OCI-LY7 (cell line): ENCODE data around the gene FIGLA. TPM values are rescaled to one million over a fixed set of nuclear protein-coding genes. Genes with fewer than 3 reads are reported as not detected.
"Not testable (repeated sequence)": the region's sequence is repeated elsewhere in the genome, so short reads cannot be mapped to it uniquely, and the experiment has no call there.

Experiments
- BruUV-seq: library from RNA; stranded (reverse); fragments of 400-500 nt; replicated peaks from 2 replicates; lab custom pipeline; 2021; lab: Mats Ljungman, UMichigan
- CTCF ChIA-PET: fragments of 300-600 bp; sonication (Branson Sonifier 250); formaldehyde crosslinking; loops from one replicate; lab custom pipeline; 2022; ENCODE audit warnings: antibody characterized with exemption; ENCODE audit not compliant: unreplicated experiment; lab: Charles Lee
- POLR2A ChIA-PET: fragments of 300-600 bp; sonication (Branson Sonifier 250); formaldehyde crosslinking; loops from one replicate; lab custom pipeline; 2022; ENCODE audit warnings: antibody characterized with exemption; lab: Charles Lee
- DNase-seq: peaks from one replicate; pipeline ENCODE4 v3.0.0-alpha.2; 2015; ENCODE audit warnings: low spot score
- H2AFZ ChIP-seq: fragments of 200-600 bp; sonication (generic), shearing (Covaris generic); 2 replicates; pipeline ENCODE4 v1.6.1; 2014; ENCODE audit warnings: mild to moderate bottlenecking, antibody characterized with exemption, low read length, moderate library complexity
- H3K27ac ChIP-seq: fragments of 200-600 bp; sonication (generic); 2 replicates; pipeline ENCODE4 v1.5.1; 2014; ENCODE audit warnings: mixed run types, low read depth, mild to moderate bottlenecking, moderate library complexity, low read length, inconsistent platforms; ENCODE audit not compliant: poor library complexity, severe bottlenecking
- H3K36me3 ChIP-seq: fragments of 200-600 bp; sonication (generic); 2 replicates; pipeline ENCODE4 v1.6.1; 2014; ENCODE audit warnings: mild to moderate bottlenecking, antibody characterized with exemption, low read length, moderate library complexity, mixed read lengths; ENCODE audit not compliant: insufficient read depth
- H3K4me1 ChIP-seq: fragments of 200-600 bp; sonication (generic); 2 replicates; pipeline ENCODE4 v1.5.1; 2014; ENCODE audit warnings: mild to moderate bottlenecking, low read length; ENCODE audit not compliant: insufficient read depth, poor library complexity, severe bottlenecking
- H3K4me2 ChIP-seq: fragments of 200-600 bp; sonication (generic); 2 replicates; pipeline ENCODE4 v1.6.1; 2014; ENCODE audit warnings: mild to moderate bottlenecking, low read length
- H3K4me3 ChIP-seq: fragments of 200-600 bp; sonication (generic); 2 replicates; pipeline ENCODE4 v1.5.1; 2014; ENCODE audit warnings: mild to moderate bottlenecking, low read depth, low read length; ENCODE audit not compliant: poor library complexity, severe bottlenecking
- H3K79me2 ChIP-seq: fragments of 200-600 bp; sonication (generic); 2 replicates; pipeline ENCODE4 v1.6.1; 2016; ENCODE audit warnings: low read depth, mild to moderate bottlenecking, low read length, moderate library complexity, mixed read lengths; ENCODE audit not compliant: insufficient read depth
- H3K9me2 ChIP-seq: fragments of 200-600 bp; sonication (generic); 2 replicates; pipeline ENCODE4 v1.6.1; 2016; ENCODE audit warnings: mild to moderate bottlenecking, low read length, mixed read lengths; ENCODE audit not compliant: insufficient read depth
- H3K9me3 ChIP-seq: fragments of 200-600 bp; sonication (generic); 2 replicates; pipeline ENCODE4 v1.6.1; 2014; ENCODE audit warnings: mild to moderate bottlenecking, mixed run types, low read length, mixed read lengths
- H4K20me1 ChIP-seq: fragments of 200-600 bp; sonication (generic); 2 replicates; pipeline ENCODE4 v1.6.1; 2014; ENCODE audit warnings: mild to moderate bottlenecking, antibody characterized with exemption, low read length, moderate library complexity, mixed read lengths; ENCODE audit not compliant: insufficient read depth
- CTCF ChIP-seq: fragments of 200-600 bp; sonication (generic); conservative IDR thresholded peaks from 2 replicates; pipeline ENCODE4 v1.5.1; 2014; ENCODE audit warnings: mild to moderate bottlenecking, antibody characterized with exemption, low read length, moderate library complexity, mixed read lengths
- EZH2phosphoT487 ChIP-seq: fragments of 200-600 bp; sonication (generic); IDR thresholded peaks from 2 replicates; pipeline ENCODE4 v1.6.1; 2018; ENCODE audit warnings: low read depth, borderline replicate concordance, mild to moderate bottlenecking, mixed run types, antibody characterized with exemption, low read length, moderate library complexity, mixed read lengths
- intact Hi-C: fragments of 100-400 bp; cut with micrococcal nuclease; formaldehyde crosslinking; loops from one replicate; pipeline ENCODE4 v1.10.0; 2022; ENCODE audit not compliant: unreplicated experiment
- total RNA-seq, 2 experiments: library from RNA; depleted of rRNA in 1 of 2; stranded (reverse); fragments of >200 nt in 1 of 2; shearing (Covaris generic) in 1 of 2; gene quantifications; 2 replicates each; pipeline ENCODE4 v1.2.3, GENCODE V29; 2014 to 2022

Gene FIGLA
- total RNA-seq, 2 experiments from 2014 or later = not detected

GRCh38 chr2:70743677-70744076 is 46.8 kb downstream of the FIGLA start:
- no TSS peak for BruUV-seq
- no peak overlapping the region for H2AFZ ChIP-seq
- ChIA-PET POLR2A (no interaction called here), CTCF (no interaction called here)
- DNase-seq = no peak
- intact Hi-C loops = no loop called here
- no peaks in the 10 kb centered on the region for H3K36me3 ChIP-seq
- H3K9me3 ChIP-seq = no peaks in the 10 kb centered on the region
- H3K9me2 ChIP-seq = no peaks in the 10 kb centered on the region
- no peaks in the 10 kb centered on the region for H3K4me1 ChIP-seq
- H4K20me1 ChIP-seq = no peaks in the 10 kb centered on the region
- no peak overlapping the region for H3K27ac ChIP-seq
- no peaks in the 10 kb centered on the region for H3K79me2 ChIP-seq
- TF ChIP-seq EZH2phosphoT487 = no peak
- TF ChIP-seq CTCF = no peak
- H3K4me3 ChIP-seq = no peak overlapping the region
- H3K4me2 ChIP-seq = no peak overlapping the region

- H3K4me3 ChIP-seq = no peak overlapping the region
- intact Hi-C loops = no loop called here
- H3K27ac ChIP-seq = no peak overlapping the region
- H2AFZ ChIP-seq = no peak overlapping the region
- no peak for DNase-seq
- no peaks in the 10 kb centered on the region for H3K9me3 ChIP-seq
- no peak overlapping the region for H3K4me2 ChIP-seq
- H3K4me1 ChIP-seq = no peaks in the 10 kb centered on the region
- ChIA-PET CTCF (no interaction called here), POLR2A (no interaction called here)
- H4K20me1 ChIP-seq = no peaks in the 10 kb centered on the region
- TF ChIP-seq EZH2phosphoT487 (no peak), CTCF (no peak)
- no peaks in the 10 kb centered on the region for H3K79me2 ChIP-seq
- no peaks in the 10 kb centered on the region for H3K9me2 ChIP-seq
- no TSS peak for BruUV-seq
- no peaks in the 10 kb centered on the region for H3K36me3 ChIP-seq
These were observed 47.4 kb downstream of the FIGLA start for GRCh38 chr2:70743068-70743467.

GRCh38 chr2:70739492-70739891 is 51.0 kb downstream of the FIGLA start:
- intact Hi-C loops, H3K4me3 ChIP-seq, POLR2A ChIA-PET, CTCF ChIA-PET, H3K4me1 ChIP-seq, H3K4me2 ChIP-seq, H4K20me1 ChIP-seq, H3K27ac ChIP-seq, H2AFZ ChIP-seq, DNase-seq, H3K79me2 ChIP-seq, BruUV-seq, H3K36me3 ChIP-seq, H3K9me2 ChIP-seq, H3K9me3 ChIP-seq: not testable (repeated sequence)
